ENCODE results near the gene TMEM132C. TPM values are rescaled to one million over a fixed set of nuclear protein-coding genes. Genes with fewer than 3 reads are reported as not detected.

The TMEM132C gene
- total RNA-seq, 2 experiments from 2014 or later, result not detected

DNA sequence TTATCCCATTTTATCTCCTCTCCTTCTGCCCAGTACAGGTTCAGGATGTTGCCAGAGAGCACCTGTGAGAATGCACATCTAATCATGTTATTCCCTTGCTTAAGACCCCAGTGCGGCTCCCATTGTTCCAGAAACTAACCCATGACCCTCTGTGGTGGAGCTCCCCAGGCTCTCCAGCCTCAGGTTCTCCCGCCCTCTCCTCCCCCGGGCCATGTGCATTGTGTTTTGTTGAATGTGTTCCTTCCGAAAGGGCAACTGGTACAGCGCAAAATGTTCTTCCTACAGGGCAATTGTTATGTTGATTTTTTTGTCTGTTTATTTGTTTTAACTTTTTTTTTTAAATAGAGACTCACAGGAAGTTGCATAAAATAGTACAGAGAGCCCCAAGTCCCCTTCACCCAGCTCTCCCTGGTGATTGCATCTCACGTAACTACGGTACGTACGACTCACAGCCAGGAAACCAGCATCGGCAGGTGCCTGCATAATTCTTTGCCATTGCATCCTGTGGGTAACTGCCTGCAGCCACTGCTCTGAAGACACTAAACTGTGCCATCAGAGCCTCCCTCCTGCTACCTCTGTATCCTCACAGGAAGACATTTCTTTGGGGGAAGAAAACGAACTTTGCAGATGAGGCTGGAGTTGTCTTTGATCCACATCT is 31.2 kb downstream of the TMEM132C start:
- POLR2A ChIA-PET, result no interaction called here
- BruUV-seq (replicated peaks), result no TSS peak

DNA sequence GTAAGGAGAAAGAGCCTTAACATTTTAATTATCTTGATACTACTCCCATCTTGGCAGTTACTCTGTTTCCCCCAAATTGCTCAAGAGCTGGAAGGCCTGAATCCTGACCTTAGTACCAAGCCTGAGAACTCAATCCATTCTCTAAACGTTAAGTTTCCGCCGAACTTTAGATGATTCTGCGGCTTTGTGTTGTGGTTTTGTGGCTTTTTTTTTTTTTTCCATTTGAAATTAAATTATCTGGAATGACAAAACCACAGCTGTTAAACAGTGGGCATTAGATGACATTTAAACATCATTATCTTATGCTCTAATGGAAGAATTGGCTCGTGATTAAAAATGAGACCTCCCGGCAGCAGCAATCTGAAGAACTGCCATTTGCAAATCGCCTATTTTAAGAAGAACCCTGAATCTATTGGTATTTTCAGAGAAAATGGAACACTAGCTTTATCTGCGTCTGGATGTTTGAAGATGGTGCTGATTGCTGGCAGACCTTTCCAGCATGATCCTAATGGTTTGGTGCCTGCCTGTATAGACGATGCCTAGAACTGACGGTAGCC is 38.4 kb downstream of the TMEM132C start:
- Histone ChIP-seq H4K20me1 (ENCODE audit: insufficient read depth, low read length) (no peaks in the 10 kb centered on the region), H3K4me2 (ENCODE audit: low read length) (no peak overlapping the region), H3K27ac (ENCODE audit: low read depth, low read length, poor library complexity, severe bottlenecking) (no peak overlapping the region), H3K9me2 (ENCODE audit: insufficient read depth, low read length) (no peaks in the 10 kb centered on the region), H2AFZ (ENCODE audit: low read length) (no peak overlapping the region), H3K4me1 (ENCODE audit: insufficient read depth, low read length, poor library complexity, severe bottlenecking) (no peaks in the 10 kb centered on the region), H3K79me2 (ENCODE audit: insufficient read depth, low read depth, low read length) (no peaks in the 10 kb centered on the region), H3K4me3 (ENCODE audit: low read depth, low read length, poor library complexity, severe bottlenecking) (no peak overlapping the region), H3K9me3 (ENCODE audit: low read length) (no peaks in the 10 kb centered on the region), H3K36me3 (ENCODE audit: insufficient read depth, low read length) (no peaks in the 10 kb centered on the region)
- ChIA-PET CTCF (ENCODE audit: unreplicated experiment) (no interaction called here), POLR2A (no interaction called here)
- no TSS peak for BruUV-seq (replicated peaks)
- no peak for TF ChIP-seq EZH2phosphoT487 (IDR thresholded peaks at IDR 0.05; ENCODE audit: borderline replicate concordance, low read depth, low read length)
- TF ChIP-seq, protein P1, sequence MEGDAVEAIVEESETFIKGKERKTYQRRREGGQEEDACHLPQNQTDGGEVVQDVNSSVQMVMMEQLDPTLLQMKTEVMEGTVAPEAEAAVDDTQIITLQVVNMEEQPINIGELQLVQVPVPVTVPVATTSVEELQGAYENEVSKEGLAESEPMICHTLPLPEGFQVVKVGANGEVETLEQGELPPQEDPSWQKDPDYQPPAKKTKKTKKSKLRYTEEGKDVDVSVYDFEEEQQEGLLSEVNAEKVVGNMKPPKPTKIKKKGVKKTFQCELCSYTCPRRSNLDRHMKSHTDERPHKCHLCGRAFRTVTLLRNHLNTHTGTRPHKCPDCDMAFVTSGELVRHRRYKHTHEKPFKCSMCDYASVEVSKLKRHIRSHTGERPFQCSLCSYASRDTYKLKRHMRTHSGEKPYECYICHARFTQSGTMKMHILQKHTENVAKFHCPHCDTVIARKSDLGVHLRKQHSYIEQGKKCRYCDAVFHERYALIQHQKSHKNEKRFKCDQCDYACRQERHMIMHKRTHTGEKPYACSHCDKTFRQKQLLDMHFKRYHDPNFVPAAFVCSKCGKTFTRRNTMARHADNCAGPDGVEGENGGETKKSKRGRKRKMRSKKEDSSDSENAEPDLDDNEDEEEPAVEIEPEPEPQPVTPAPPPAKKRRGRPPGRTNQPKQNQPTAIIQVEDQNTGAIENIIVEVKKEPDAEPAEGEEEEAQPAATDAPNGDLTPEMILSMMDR (conservative IDR thresholded peaks at IDR 0.05; ENCODE audit: low read length), result no peak
- no peak for DNase-seq (ENCODE audit: low spot score)
- intact Hi-C loops (cut with micrococcal nuclease; ENCODE audit: unreplicated experiment), result no loop called here

More for the DNA sequence above, 31.2 kb downstream of the TMEM132C start:
- TF ChIP-seq EZH2phosphoT487 (IDR thresholded peaks at IDR 0.05; ENCODE audit: borderline replicate concordance, low read depth, low read length), result no peak
- TF ChIP-seq, protein P1 (conservative IDR thresholded peaks at IDR 0.05; ENCODE audit: low read length), result no peak
- no peak overlapping the region for H2AFZ ChIP-seq (ENCODE audit: low read length)
- intact Hi-C loops (cut with micrococcal nuclease; ENCODE audit: unreplicated experiment), result no loop called here
- no peaks in the 10 kb centered on the region for H3K36me3 ChIP-seq (ENCODE audit: insufficient read depth, low read length)
- no peak overlapping the region for H3K27ac ChIP-seq (ENCODE audit: low read depth, low read length, poor library complexity, severe bottlenecking)
- CTCF ChIA-PET (ENCODE audit: unreplicated experiment), result interaction anchor here (0.6 kb wide), 1 partner anchor 1016 kb away, joined by 3 read pairs; no protein-coding TSS in a partner anchor
- H3K4me1 ChIP-seq (ENCODE audit: insufficient read depth, low read length, poor library complexity, severe bottlenecking), result no peaks in the 10 kb centered on the region
- no peaks in the 10 kb centered on the region for H3K9me3 ChIP-seq (ENCODE audit: low read length)
- no peak for DNase-seq (ENCODE audit: low spot score)
- no peak overlapping the region for H3K4me2 ChIP-seq (ENCODE audit: low read length)
- H3K4me3 ChIP-seq (ENCODE audit: low read depth, low read length, poor library complexity, severe bottlenecking), result no peak overlapping the region
- H3K79me2 ChIP-seq (ENCODE audit: insufficient read depth, low read depth, low read length), result no peaks in the 10 kb centered on the region
- no peaks in the 10 kb centered on the region for H4K20me1 ChIP-seq (ENCODE audit: insufficient read depth, low read length)
- no peaks in the 10 kb centered on the region for H3K9me2 ChIP-seq (ENCODE audit: insufficient read depth, low read length)

- no peak overlapping the region for H3K27ac ChIP-seq (ENCODE audit: low read depth, low read length, poor library complexity, severe bottlenecking)
- H3K9me2 ChIP-seq (ENCODE audit: insufficient read depth, low read length), result no peaks in the 10 kb centered on the region
- H3K36me3 ChIP-seq (ENCODE audit: insufficient read depth, low read length), result no peaks in the 10 kb centered on the region
- BruUV-seq (replicated peaks), result no TSS peak
- H2AFZ ChIP-seq (ENCODE audit: low read length), result no peak overlapping the region
- DNase-seq (ENCODE audit: low spot score), result no peak
- CTCF ChIA-PET (ENCODE audit: unreplicated experiment), result no interaction called here
- POLR2A ChIA-PET, result interaction anchor here (0.7 kb wide), 1 partner anchor 810 kb away, joined by 3 read pairs; no protein-coding TSS in a partner anchor
- H4K20me1 ChIP-seq (ENCODE audit: insufficient read depth, low read length), result no peaks in the 10 kb centered on the region
- no peak overlapping the region for H3K4me2 ChIP-seq (ENCODE audit: low read length)
- no peaks in the 10 kb centered on the region for H3K4me1 ChIP-seq (ENCODE audit: insufficient read depth, low read length, poor library complexity, severe bottlenecking)
- TF ChIP-seq, protein P1 (conservative IDR thresholded peaks at IDR 0.05; ENCODE audit: low read length), result no peak
- no peak for TF ChIP-seq EZH2phosphoT487 (IDR thresholded peaks at IDR 0.05; ENCODE audit: borderline replicate concordance, low read depth, low read length)
- H3K79me2 ChIP-seq (ENCODE audit: insufficient read depth, low read depth, low read length), result no peaks in the 10 kb centered on the region
- intact Hi-C loops (cut with micrococcal nuclease; ENCODE audit: unreplicated experiment), result no loop called here
- no peaks in the 10 kb centered on the region for H3K9me3 ChIP-seq (ENCODE audit: low read length)
- H3K4me3 ChIP-seq (ENCODE audit: low read depth, low read length, poor library complexity, severe bottlenecking), result no peak overlapping the region
Observed at GRCh38 chr12:128307791-128308190, 40.8 kb downstream of the TMEM132C start.

All from OCI-LY7 (cell line).